ENCODE measurements around the gene MAP2K5.
"Not testable (repeated sequence)": the region's sequence is repeated elsewhere in the genome, so short reads cannot be mapped to it uniquely, and the experiment has no call there.

The MAP2K5 gene

DNA sequence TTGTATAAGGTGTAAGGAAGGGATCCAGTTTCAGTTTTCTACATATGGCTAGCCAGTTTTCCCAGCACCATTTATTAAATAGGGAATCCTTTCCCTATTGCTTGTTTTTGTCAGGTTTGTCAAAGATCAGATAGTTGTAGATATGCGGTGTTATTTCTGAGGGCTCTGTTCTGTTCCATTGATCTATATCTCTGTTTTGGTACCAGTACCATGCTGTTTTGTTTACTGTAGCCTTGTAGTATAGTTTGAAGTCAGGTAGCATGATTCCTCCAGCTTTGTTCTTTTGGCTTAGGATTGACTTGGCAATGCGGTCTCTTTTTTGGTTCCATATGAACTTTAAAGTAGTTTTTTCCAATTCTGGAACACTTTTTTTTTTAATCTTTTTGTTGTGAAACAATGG, 130.3 kb downstream of the MAP2K5 start:
- not testable (repeated sequence) for DNase-seq (ENCODE audit: low spot score)

DNA sequence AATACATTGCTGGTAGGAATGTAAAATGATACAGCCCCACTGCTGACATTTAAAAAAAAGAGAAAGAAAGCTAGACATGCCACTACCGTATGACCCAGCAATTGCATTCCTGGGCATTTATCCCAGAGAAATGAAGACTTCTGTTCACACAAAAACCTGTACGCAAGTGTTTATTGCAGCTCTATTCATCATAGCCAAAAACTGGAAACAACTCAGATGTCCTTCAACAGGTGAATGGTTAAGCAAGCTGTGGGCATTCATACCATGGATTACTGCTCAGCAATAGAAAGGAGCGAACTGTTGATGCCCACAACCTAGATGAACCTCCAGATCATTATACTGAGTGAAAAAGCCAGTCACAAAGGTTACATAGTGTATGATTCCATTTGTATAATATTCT, 132.5 kb downstream of the MAP2K5 start:
- DNase-seq (ENCODE audit: low spot score), result no peak

DNA sequence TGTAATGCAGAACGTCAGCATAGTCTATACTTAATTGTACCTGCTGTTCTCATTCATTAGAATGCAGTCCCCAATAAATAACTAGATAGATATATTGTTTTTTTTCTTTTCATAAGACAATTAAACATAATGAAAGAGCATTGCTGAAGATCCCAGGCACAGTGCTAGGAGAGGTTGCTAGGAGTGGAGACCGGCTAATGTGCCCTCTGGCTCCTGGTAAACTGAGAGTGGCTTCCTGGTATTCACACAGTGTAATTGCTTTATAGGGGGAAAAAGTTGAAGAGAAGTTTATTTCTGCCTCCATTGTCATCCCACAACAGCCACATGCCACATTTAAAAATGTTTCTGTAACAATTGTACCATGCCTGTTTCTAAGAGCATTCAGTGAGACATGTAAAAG, 135.6 kb downstream of the MAP2K5 start:
- no peak for DNase-seq (ENCODE audit: low spot score)

DNA sequence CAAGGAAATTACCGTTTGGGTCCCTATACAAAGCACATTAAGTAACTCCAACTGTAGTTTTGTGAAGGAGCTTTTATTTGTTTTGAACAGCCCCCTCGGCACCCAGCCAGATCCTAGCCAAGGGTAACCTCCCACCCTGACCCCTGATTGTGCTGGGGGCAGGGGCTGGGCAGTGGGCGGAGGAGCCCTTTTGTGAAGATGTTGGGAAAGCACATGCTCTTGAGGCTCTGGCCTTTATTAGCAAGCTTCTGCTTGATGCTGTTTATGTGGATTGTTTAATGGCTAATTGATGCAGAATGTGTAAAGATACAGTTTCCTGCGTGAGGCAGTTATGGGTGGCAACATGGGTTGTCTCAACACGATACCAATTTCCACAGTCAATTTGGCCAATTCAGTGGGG, 136.5 kb downstream of the MAP2K5 start:
- DNase-seq (ENCODE audit: low spot score), result no peak

DNA sequence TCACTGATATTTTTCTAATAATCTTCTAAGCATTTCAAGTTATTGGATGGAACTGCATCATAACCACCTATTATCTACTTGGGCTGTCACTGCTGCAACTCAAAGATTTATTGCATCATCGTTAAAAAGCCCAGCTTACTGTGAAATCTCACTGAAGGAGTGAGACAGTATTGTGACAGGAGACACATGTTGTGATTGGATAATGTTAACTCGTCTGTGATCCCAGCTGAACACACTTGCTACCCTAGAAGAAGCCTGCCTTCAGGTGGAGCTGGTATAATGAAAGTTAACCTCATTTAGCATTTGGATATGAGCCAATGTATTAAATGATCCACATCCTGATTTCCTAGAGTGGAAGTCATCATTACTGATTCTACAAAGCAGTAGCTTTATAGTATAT, 138.1 kb downstream of the MAP2K5 start:
- DNase-seq (ENCODE audit: low spot score), result no peak

DNA sequence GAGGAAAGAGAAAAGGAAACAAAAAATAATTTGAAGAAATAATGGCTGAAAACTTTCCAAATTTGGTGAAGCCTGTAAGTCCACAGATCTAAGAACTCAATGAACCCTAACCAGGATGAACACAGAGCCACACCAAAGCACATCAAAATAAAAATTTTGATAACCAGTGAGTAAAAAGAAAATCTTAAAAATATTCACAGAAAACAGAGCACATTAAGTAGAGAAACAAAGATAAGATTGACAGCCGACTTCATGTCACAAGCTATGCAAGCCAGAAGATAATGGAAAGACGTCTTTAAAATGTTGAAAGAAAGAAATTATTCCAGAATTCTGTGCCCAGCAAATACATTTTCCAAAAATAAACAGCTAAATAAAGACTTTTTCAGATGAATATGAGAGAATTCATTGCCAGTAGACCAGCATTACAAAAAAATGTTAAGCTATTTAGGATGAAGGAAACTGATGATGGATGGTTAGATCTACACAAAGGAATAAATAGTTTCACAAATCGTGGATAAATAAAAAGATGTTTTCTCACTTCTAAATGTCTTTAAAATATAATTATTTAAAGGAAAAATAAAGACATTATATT, 142.6 kb downstream of the MAP2K5 start:
- no peak for DNase-seq (ENCODE audit: low spot score)

DNA sequence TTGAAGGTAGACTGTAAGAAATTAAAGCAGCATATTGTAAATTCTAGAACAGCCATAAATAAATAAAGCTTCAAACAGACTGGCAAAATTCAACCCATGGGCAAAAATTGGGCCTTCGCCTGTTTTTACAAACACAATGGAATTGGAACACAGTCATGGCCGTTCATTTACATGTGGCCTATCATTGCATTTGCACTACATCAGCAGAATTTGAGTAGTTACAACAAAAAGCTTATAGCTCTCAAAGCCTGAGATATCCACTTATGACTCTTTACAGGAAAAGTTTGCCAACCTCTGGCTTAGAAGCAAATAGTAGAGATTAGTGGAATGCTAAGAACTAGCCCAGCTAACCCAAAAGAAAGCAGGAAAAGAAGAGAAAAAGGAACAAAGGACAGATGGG, 143.2 kb downstream of the MAP2K5 start:
- no peak for DNase-seq (ENCODE audit: low spot score)

DNA sequence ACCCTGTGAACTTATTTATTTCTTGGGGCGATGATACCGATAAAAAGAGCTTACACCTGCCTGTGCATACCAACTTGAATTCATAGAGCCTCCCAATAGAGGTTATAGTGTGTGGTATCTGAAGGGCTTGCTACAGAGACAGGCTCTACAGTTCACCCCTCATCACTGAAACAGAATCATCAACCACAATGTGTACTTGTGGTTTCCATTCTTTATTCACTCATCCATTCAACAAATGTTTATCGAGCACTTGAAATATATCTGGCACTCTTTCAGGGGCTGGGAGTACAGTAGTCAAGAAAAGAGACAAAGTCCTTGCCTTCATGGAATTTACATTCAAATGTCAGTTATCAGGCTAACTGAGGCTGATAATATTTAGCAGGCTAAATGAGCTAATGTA, 148.4 kb downstream of the MAP2K5 start:
- no peak for DNase-seq (ENCODE audit: low spot score)

DNA sequence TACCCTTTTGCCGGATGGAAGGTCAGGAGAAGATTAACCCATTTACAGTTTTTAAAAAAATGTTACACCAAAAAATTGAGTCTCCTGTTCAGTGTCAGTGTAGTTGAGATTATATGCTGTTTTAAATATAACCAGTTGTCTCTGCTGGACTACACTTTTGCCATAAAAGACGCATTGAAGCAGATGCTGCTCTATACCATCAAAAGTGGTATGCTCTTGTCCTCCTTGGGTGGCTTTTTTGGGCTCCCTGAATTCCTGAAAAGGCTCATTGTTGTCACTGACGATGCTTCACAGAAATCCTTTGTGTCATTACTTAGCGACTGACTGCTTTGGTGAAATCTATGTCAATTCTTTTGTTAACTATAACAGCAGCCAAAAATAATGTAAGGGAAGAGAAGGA, 148.9 kb downstream of the MAP2K5 start:
- DNase-seq (ENCODE audit: low spot score), result no peak

DNA sequence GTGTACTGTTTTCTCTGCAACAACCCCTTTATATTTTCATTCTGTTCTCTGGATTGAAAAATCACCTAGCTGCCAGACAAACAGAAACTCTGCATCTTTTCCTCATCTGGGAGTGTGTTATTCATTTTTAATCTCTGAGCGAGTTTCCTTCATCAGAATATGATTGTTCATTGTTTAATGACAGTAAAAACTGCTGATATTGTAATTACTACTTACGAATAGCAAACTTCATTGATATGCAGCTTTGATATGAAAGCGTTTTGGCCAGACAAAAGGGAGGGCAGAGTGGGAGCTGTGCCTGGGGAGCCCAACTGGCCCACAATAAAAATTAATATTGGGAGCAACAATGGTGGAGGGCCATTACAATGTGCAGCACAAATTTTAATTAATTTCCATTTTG, 150.1 kb downstream of the MAP2K5 start:
- DNase-seq (ENCODE audit: low spot score), result no peak

DNA sequence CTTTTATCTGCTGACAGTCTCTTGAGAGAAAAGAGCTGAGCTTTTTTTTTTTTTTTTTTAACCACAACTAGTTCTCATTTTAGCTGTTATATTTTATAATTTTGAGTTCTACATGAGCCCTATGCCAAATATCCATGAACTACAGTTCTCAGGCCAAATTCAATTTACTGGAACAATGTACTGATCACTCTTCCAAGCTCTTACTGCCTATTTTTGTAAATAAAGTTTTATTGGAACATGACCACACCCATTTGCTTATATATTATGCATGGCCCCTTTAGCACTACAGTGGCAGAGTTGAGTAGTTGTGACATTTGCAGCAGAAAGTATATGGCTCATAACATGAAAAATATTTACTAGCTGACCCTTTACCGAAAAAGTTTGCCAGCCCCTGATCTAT, 153.6 kb downstream of the MAP2K5 start:
- no peak for DNase-seq (ENCODE audit: low spot score)

DNA sequence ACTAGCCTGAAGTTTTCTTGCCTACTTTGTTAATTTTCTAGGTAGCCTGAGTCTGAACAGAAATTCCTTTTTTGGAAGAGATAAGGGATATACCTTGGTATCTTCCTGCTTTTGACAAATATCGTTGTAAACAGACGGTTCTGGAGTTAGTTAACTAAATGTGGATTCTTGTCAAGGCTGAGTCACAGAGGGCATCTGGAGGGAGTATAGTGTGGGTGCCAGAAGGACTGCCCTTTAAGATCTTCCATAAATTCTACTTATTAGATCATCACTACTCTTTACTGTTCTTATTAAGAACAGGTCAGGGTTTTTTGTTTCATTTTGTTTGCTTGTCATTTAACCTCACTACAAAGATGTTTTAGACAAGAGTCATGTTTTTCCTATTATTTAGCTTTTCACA, 157.5 kb downstream of the MAP2K5 start:
- no peak for DNase-seq (ENCODE audit: low spot score)

DNA sequence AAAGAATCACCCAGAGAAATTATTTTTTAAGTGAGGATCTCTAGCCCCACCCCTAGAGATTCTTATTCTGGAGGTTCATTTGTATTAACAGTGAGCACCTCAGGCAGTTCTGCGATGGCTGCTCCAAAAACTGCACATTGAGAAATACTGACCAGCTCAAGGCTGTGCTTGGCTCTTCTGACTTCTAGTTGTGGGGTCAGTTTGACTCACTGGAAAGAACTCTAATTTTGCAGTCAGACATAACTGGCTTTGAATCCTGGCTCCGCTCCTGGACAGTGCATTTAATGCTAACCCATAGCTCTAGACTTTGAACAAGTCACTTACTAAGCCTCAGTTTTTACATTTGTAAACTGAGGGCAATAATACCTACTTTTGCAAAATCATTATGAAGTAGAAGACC, 159.2 kb downstream of the MAP2K5 start:
- no peak for DNase-seq (ENCODE audit: low spot score)

DNA sequence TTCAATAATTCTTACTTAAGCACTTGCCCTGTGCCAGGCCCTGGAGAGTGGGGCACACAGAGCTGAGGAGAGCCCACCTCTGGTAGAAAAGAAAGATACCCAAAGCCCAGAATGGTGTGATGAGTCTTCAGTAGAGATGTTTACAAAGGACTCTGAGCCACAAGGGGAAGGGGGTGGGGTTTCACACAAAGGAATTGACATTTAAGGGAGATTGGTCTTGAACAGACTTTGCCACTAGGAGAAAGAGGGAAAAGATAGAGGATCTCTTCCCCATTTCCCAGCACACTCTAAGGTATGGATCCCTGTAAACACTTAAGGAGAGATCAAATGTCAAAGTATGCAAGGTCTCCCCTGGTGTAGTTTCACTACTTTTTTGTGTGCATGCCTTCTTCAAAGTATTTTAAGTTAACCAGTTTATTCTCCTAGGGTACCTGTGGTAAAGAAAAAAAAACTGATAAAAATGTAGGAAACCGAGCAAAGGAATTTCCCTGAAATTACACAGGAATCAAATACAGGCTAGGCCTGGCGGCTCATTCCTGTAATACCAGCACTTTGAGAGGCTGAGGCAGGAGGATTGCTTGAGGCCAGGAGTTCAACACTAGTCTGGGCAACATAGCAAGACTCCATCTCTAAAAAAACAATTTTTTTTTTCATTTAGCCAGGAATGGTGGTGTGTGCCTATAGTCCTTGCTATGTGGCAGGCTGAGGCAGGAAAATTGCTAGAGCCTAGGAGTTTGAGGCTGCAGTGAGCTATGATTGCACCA, 165.2 kb downstream of the MAP2K5 start:
- DNase-seq (ENCODE audit: low spot score), result no peak

DNA sequence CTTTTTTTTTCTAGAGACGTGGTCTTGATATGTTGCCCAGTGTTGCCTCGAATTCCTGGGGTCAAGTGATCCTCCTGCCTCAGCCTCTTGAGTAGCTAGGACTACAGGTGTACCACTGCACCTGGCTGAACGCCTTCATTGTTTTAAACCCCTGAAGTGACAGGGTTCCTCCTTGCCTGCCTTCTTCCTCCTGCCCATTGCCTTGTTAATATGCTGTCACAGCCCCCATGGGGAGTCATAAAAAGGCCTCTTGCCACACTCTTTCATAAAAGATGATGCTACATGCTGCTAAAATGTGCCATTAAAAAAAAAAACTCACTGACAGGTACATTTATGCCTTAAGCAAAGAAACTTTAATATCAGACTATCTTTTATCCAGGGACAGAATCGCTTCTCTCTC, 166.0 kb downstream of the MAP2K5 start:
- no peak for DNase-seq (ENCODE audit: low spot score)

DNA sequence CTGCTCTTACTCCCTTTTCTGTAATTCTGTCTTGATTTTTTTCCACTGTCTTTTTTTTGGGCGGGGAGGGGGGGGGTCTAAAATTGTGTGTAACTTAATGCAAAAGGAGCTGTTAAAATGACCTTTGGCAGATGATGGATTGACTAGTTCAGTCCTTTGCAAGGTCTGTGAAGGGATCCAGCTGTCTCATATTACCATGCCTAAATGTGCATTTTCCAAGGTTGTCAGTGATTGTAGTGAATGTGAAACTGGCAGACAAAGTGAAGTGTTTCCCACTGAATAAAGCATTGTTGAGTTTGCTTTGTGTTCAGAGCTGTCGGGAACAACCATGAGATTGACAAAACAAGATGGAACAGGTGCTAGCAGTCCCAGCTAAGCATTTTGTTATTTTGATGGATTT, 172.7 kb downstream of the MAP2K5 start:
- no peak for DNase-seq (ENCODE audit: low spot score)

DNA sequence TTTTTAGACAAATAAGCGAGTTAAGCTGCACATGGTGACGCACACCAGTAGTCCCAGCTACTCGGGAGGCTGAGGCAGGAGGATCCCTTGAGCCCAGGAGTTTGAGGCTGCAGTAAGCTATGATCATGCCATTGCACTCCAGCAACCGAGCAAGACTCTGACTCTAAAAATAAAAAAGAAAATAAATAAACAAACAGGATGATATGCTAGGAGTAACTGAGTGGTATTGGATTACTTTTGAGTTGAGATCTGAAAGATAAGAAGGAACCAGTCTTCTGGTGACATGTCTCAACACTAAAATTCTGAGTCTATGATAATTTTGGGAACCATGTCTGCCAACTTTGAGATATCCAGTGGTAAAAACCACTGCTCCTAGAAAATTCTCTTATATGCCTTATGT, 173.7 kb downstream of the MAP2K5 start:
- no peak for DNase-seq (ENCODE audit: low spot score)

DNA sequence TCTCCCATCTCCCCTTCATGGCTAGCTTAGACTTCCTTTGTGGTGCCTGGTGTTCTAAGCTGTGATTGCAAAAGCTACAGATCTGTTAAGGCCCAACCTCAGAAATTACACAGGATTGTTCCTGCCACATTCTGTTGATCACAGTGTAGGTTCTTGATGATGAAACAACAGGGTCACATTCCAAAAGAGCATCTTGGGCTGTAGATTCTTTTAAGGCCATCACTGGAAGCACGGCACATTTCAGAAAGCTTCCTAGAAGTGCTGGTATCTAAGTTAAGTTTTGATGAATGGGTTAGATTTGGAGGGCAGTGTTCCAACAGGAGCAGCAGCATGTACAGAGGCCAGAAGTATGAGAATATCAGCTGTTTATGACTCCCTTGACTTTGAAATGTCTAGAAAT, 175.3 kb downstream of the MAP2K5 start:
- no peak for DNase-seq (ENCODE audit: low spot score)

DNA sequence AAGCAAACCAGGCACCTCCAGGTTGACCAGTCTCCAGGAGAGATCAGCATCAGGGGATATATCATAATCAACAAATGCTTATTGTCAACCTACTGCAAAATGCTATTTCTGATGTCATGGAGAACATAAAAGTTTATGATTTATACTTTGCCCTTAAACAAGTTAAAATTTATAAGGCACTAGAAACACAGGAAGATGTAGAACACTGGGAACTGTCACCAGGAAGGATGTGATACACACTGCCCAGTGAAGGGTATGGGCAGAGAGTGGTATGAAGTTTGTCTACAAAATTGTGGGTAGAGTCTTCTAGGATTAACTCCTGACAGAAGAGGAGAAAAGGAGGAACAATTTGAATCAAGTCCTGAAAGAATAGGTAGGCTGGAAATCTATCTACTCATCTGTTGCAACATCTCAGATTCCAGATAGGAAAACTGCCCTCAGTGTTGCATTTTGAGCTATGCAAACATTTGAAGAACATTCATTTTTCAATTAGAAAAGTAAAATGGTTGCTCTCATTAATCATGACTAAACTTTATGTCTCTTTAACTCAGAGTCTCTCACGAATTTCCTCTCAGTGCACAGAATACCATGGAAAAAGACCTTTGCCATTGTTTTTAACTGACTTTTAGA, 176.9 kb downstream of the MAP2K5 start:
- DNase-seq (ENCODE audit: low spot score), result no peak

DNA sequence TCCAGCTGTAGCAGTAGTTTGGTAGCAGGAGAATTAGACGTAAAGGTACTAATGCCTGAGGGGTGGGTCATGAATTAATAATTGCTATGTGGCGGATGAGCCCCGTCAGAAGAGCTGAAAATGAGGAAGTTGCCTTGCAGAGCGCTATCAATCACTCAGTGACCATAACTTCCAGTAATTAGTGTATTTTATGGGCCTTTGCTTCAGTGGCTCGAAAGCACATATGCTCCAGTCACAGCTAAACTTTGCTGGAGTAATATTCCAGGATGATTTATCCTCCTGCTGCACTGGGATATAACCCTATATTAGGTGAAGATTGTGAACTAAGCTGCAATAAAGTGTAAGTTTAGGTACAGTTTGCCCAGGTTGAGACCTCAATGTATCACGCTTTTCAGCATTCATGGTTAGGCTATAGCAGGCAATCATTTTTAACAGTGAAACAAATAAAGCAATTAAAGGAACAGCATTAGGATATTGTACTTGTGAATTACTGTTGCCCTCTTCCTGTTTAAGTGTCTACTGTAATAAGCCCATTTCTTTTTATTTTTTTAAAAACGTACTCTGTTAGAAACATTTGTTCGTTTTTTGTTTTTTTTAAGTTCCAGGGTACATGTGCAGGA, 178.2 kb downstream of the MAP2K5 start:
- no peak for DNase-seq (ENCODE audit: low spot score)

DNA sequence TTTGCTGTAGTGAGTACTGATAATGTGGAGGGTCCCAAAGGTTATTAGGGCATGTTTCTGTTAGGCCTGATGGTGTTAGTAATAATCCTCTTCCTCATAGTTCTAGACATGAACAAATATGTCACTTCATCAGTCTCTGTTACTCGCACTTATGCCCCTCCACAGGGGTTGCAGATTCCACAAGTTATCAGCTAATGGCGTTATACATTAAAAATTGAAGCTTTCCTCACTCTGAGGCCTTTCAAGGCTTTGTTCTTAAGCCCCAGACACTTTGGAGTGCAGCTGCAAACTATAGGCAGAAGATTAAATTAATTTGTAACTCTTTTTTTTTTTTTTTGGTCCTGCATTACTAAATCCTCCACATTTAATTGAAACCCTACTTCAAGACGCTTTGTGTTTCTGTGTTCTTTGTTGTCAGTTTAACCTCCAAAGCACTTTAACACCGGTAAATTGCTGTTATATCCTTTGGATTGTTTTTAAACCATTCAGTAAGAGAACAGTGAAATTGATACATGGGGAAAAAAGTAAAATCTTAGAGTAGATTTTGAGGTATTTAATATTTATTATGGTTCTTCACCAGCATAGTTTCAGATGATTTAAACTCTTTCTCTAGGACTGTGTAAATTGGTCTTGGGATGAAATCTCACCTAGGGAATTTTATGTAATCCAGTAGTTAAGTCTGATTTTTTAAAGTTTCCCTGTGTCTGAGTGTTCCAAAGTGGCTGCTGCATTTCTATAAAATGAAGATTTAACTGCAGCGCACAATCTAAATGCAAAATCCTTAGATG, 179.7 kb downstream of the MAP2K5 start:
- no peak for DNase-seq (ENCODE audit: low spot score)

DNA sequence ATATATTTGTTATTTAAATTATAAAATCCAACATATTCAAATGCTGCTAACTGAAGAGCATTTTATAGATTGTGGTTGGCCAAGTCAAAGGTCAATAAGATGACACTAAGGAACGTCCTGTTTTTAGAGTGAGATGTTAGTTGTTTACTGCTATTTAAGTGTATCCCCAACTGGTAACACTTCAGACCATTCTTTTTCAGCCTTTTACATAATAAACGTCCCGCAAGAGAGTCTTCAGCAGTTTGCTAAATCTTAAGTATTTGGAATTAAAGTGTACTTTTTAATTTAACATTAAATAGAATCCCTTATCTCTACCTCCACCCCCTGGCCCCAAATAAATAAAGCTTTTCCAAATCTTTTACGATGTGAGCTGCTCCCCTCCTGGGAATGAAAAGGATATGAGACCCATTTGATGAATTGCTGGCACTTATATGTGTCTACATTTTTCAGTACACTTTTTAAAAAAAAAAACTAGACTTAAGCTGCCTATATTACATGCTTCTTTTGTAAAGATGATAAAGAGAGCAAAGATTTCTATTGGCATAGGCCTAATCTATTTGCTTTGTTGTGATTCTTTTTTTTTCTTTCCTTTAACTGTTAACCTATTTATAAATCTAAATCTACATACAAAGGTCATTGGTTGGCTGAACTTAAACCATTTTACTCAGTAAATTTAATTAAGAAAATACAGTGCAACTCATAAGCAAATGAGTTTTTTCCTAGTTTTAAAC, 181.0 kb downstream of the MAP2K5 start:
- no peak for DNase-seq (ENCODE audit: low spot score)
